GM21717 (cell line): ENCODE results near the gene VIPR2.
"Not testable (repeated sequence)": the region's sequence is repeated elsewhere in the genome, so short reads cannot be mapped to it uniquely, and the experiment has no call there.

ENCODE experiments used
- ATAC-seq: cut with Tn5 transposase; IDR thresholded peaks from one replicate; pipeline ENCODE4 v1.9.1; 2021; ENCODE audit warnings: mild to moderate bottlenecking, moderate library complexity; ENCODE audit not compliant: unreplicated experiment

Gene VIPR2

GRCh38 chr7:159105832-159106811 lies 38.5 kb downstream of the VIPR2 start:
- ATAC-seq = no peak

GRCh38 chr7:159105066-159105780 lies 39.4 kb downstream of the VIPR2 start:
- no peak for ATAC-seq

- no peak for ATAC-seq
Measured at GRCh38 chr7:159104188-159104920, 40.3 kb downstream of the VIPR2 start.

- no peak for ATAC-seq
Measured at GRCh38 chr7:159103382-159104187, 41.1 kb downstream of the VIPR2 start.

- ATAC-seq = no peak
Measured at GRCh38 chr7:159102681-159103381, 41.8 kb downstream of the VIPR2 start.

- ATAC-seq = not testable (repeated sequence)
Measured at GRCh38 chr7:159101661-159102091, 43.0 kb downstream of the VIPR2 start.

GRCh38 chr7:159101083-159101395 lies 43.6 kb downstream of the VIPR2 start:
- not testable (repeated sequence) for ATAC-seq

GRCh38 chr7:159100281-159101082 lies 44.2 kb downstream of the VIPR2 start:
- ATAC-seq = not testable (repeated sequence)

GRCh38 chr7:159099711-159100231 lies 44.9 kb downstream of the VIPR2 start:
- ATAC-seq = no peak

- no peak for ATAC-seq
Measured at GRCh38 chr7:159098811-159099655, 45.6 kb downstream of the VIPR2 start.

GRCh38 chr7:159098424-159098786 lies 46.3 kb downstream of the VIPR2 start:
- ATAC-seq = no peak

GRCh38 chr7:159097661-159098423 lies 46.8 kb downstream of the VIPR2 start:
- ATAC-seq = no peak

- no peak for ATAC-seq
Measured at GRCh38 chr7:159096736-159097581, 47.7 kb downstream of the VIPR2 start.

- ATAC-seq = no peak
Measured at GRCh38 chr7:159095979-159096411, 48.7 kb downstream of the VIPR2 start.

- no peak for ATAC-seq
Measured at GRCh38 chr7:159094919-159095915, 49.5 kb downstream of the VIPR2 start.
